ENCODE data around the gene SH3TC2. TPM values are rescaled to one million over a fixed set of nuclear protein-coding genes. Genes with fewer than 3 reads are reported as not detected.

Gene SH3TC2
- total and polyA plus RNA-seq, 2 of the 4 experiments (the other 2 are of a cell fraction) = 3.4 to 7.9 TPM

GRCh38 chr5:149042865-149043264, 20.0 kb downstream of the SH3TC2 start:
- no peak for ATAC-seq (ENCODE audit: low read depth)
- Histone ChIP-seq H3K27ac (ENCODE audit: insufficient read depth, low read length) (no peak overlapping the region), H2BK15ac (ENCODE audit: low read depth, low read length) (no peak overlapping the region), H2AFZ (replicated peaks; ENCODE audit: low read length, poor library complexity) (no peak overlapping the region), H2BK120ac (ENCODE audit: low read depth, low read length) (no peak overlapping the region), H4K5ac (ENCODE audit: low read depth, low read length) (no peak overlapping the region), H3K27me3 (ENCODE audit: control insufficient read depth, insufficient read depth, low read length) (no peaks in the 10 kb centered on the region), H2AK5ac (ENCODE audit: low read depth, low read length) (no peak overlapping the region), H3K9ac (ENCODE audit: low read depth, low read length) (no peak overlapping the region), H3K4me1 (ENCODE audit: control insufficient read depth, insufficient read depth, low read length) (peaks cover under 1% of the 10 kb centered on the region; the same call in 1 of the 2 replicates), H3K4me2 (ENCODE audit: low read depth, low read length) (no peak overlapping the region), H3K23ac (ENCODE audit: low read depth, low read length) (no peak overlapping the region), H2BK20ac (ENCODE audit: low read depth, low read length) (no peak overlapping the region), H2BK5ac (ENCODE audit: low read depth, low read length, poor library complexity, severe bottlenecking) (no peak overlapping the region), H3K4ac (ENCODE audit: low read depth, low read length) (no peak overlapping the region), H4K91ac (ENCODE audit: insufficient read depth, low read depth, low read length) (no peak overlapping the region), H4K8ac (ENCODE audit: low read depth in 2 of 2, low read length in 2 of 2) (no peak overlapping the region), H3K4me3 (ENCODE audit: insufficient read depth, low read depth, low read length) (no peak overlapping the region), H3K79me1 (ENCODE audit: low read depth in 1 of 2, low read length in 2 of 2) (no peaks in the 10 kb centered on the region), H3K18ac (ENCODE audit: low read depth, low read length) (no peak overlapping the region), H2AK9ac (replicated peaks; ENCODE audit: low read depth, low read length, poor library complexity) (no peak overlapping the region), H4K20me1 (ENCODE audit: insufficient read depth, low read length) (no peaks in the 10 kb centered on the region), H3K9me3 (ENCODE audit: control insufficient read depth, insufficient read depth, low read length) (no peaks in the 10 kb centered on the region), H3K9me1 (ENCODE audit: insufficient read depth, low read length) (no peaks in the 10 kb centered on the region), H3K56ac (ENCODE audit: extremely low read depth, insufficient read depth, low read length) (no peak overlapping the region), H3K14ac (replicated peaks; ENCODE audit: low read depth, low read length) (no peak overlapping the region), H3K36me3 (ENCODE audit: control insufficient read depth, insufficient read depth, low read length) (no peaks in the 10 kb centered on the region; the same call in 1 of the 2 replicates)
- CTCF ChIA-PET = no interaction called here
- no CpG with 5 or more reads among the region's 1 CpG for WGBS, 2 experiments (ENCODE audit: extremely low coverage in 2 of 2, insufficient read length in 1 of 2)
- BruUV-seq (replicated peaks) = no TSS peak
- dilution Hi-C loops (cut with HindIII; ENCODE audit: low sequenced_read_pairs, unreplicated experiment) = no loop called here
- TF ChIP-seq MAZ (IDR thresholded peaks at IDR 0.05; ENCODE audit: borderline replicate concordance, low read depth, low read length) (no peak), CHD1 (IDR thresholded peaks at IDR 0.05; ENCODE audit: low read depth, low read length) (no peak), SMC3 (IDR thresholded peaks at IDR 0.05; ENCODE audit: low read depth, low read length) (no peak), BHLHE40 (IDR thresholded peaks at IDR 0.05; ENCODE audit: low read depth, low read length) (no peak)
- POLR2A ChIA-PET (ENCODE audit: unreplicated experiment) = interaction anchor here (0.6 kb wide), 1 partner anchor 54 kb away, joined by 4 read pairs; no protein-coding TSS in a partner anchor
- intact Hi-C loops (cut with micrococcal nuclease) = no loop called here
- in situ Hi-C loops (cut with MboI; ENCODE audit: low sequenced_read_pairs) = loop anchor here (25.0 kb wide), 1 partner anchor 856 kb away; no protein-coding TSS in a partner anchor
- no peak for DNase-seq

Data from IMR-90 (cell line).